ENCODE results near the gene CRYBB3.

DNA sequence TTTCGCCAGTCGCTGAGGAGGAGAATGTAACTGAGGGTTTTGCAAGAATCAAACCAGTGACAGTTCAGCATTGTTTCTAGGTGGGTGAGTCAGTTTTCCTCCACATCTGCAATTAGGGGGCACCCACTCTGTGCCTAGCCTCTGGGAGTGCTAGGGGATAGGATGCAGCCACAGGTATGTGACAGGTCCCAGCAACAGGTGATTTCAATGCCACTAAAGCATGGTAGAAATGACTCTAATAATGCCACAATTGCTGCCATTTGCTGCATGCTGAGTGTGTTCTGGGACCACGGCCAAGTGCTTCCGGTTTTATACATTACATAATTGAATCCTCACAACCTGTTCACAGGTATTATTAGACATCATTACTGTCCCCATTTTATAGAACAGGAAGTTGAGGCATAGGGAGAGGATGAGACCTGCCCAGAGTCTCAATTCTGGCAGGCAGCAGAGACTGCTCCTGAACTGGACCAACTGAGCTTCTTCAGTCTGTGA lies 20.3 kb downstream of the CRYBB3 start:
- TF ChIP-seq EZH2 (IDR thresholded peaks at IDR 0.05) (no peak), SIN3A (IDR thresholded peaks at IDR 0.05; ENCODE audit: low read depth) (no peak), POLR2A (IDR thresholded peaks at IDR 0.05; ENCODE audit: borderline replicate concordance, extremely low read depth, insufficient read depth, insufficient read length) (no peak), EZH2phosphoT487 (IDR thresholded peaks at IDR 0.05; ENCODE audit: borderline replicate concordance) (no peak), YY1 (IDR thresholded peaks at IDR 0.05; ENCODE audit: extremely low read depth, insufficient replicate concordance, low read depth, low read length) (no peak), TCF7L2 (IDR thresholded peaks at IDR 0.05; ENCODE audit: borderline replicate concordance, extremely low read depth, insufficient read depth, insufficient read length) (no peak), RAD21 (IDR thresholded peaks at IDR 0.05; ENCODE audit: low read depth) (no peak)
- TF ChIP-seq, protein P1, sequence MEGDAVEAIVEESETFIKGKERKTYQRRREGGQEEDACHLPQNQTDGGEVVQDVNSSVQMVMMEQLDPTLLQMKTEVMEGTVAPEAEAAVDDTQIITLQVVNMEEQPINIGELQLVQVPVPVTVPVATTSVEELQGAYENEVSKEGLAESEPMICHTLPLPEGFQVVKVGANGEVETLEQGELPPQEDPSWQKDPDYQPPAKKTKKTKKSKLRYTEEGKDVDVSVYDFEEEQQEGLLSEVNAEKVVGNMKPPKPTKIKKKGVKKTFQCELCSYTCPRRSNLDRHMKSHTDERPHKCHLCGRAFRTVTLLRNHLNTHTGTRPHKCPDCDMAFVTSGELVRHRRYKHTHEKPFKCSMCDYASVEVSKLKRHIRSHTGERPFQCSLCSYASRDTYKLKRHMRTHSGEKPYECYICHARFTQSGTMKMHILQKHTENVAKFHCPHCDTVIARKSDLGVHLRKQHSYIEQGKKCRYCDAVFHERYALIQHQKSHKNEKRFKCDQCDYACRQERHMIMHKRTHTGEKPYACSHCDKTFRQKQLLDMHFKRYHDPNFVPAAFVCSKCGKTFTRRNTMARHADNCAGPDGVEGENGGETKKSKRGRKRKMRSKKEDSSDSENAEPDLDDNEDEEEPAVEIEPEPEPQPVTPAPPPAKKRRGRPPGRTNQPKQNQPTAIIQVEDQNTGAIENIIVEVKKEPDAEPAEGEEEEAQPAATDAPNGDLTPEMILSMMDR (IDR thresholded peaks at IDR 0.05 in 2 of 3, conservative IDR thresholded peaks at IDR 0.05 in 1 of 3; ENCODE audit: borderline replicate concordance in 1 of 3, insufficient read depth in 1 of 3, low read depth in 2 of 3, low read length in 2 of 3), result no peak
- TF ChIP-seq, protein P2, sequence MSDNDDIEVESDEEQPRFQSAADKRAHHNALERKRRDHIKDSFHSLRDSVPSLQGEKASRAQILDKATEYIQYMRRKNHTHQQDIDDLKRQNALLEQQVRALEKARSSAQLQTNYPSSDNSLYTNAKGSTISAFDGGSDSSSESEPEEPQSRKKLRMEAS (IDR thresholded peaks at IDR 0.05), result no peak
- TF ChIP-seq, protein P3, sequence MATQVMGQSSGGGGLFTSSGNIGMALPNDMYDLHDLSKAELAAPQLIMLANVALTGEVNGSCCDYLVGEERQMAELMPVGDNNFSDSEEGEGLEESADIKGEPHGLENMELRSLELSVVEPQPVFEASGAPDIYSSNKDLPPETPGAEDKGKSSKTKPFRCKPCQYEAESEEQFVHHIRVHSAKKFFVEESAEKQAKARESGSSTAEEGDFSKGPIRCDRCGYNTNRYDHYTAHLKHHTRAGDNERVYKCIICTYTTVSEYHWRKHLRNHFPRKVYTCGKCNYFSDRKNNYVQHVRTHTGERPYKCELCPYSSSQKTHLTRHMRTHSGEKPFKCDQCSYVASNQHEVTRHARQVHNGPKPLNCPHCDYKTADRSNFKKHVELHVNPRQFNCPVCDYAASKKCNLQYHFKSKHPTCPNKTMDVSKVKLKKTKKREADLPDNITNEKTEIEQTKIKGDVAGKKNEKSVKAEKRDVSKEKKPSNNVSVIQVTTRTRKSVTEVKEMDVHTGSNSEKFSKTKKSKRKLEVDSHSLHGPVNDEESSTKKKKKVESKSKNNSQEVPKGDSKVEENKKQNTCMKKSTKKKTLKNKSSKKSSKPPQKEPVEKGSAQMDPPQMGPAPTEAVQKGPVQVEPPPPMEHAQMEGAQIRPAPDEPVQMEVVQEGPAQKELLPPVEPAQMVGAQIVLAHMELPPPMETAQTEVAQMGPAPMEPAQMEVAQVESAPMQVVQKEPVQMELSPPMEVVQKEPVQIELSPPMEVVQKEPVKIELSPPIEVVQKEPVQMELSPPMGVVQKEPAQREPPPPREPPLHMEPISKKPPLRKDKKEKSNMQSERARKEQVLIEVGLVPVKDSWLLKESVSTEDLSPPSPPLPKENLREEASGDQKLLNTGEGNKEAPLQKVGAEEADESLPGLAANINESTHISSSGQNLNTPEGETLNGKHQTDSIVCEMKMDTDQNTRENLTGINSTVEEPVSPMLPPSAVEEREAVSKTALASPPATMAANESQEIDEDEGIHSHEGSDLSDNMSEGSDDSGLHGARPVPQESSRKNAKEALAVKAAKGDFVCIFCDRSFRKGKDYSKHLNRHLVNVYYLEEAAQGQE (IDR thresholded peaks at IDR 0.05; ENCODE audit: low read depth), result no peak
- TF ChIP-seq, protein P4, sequence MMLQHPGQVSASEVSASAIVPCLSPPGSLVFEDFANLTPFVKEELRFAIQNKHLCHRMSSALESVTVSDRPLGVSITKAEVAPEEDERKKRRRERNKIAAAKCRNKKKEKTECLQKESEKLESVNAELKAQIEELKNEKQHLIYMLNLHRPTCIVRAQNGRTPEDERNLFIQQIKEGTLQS (IDR thresholded peaks at IDR 0.05), result no peak

Measured in HCT116 (cell line).